ENCODE measurements around the gene DCST1. TPM values are rescaled to one million over a fixed set of nuclear protein-coding genes. Genes with fewer than 3 reads are reported as not detected.

DCST1 gene
- total and polyA plus RNA-seq, 2 of the 8 experiments (the other 6 are each of a cell fraction or from before 2014, with no cell fraction given): not detected

DNA sequence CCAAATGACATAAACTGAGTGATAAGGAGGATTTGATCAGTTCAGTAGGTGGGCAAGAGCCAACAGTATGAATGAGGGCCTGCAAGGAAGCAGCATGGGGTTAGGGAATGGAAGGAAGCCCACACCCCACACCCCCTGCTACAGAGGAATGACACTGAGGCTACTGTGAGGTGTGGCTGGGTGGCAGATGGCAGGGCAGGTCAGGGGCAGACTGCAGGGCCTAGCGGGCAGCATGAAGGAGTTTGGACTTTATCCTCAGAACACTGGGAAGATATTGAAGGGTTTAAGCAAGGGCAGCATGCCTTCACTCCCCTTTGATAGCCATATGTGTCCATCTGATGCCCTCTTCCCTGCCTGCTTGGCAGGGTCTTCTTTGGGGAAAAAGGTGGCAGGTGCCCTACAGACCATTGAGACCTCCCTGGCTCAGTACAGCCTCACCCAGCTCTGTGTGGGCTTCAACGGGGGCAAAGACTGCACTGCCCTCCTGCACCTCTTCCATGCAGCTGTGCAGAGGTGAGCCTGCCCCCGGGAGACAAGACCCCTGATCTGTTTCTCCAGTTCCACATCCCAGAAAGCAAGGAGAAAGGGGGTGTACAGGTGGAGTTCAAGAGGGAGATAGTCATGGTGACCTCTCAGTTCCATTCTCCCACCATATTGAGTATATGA is 44.3 kb upstream of the DCST1 start:
- FAIRE-seq (no peak), DNase-seq (ENCODE audit: low read depth in 1 of 2, low spot score in 2 of 2) (no peak)
- 82% methylated on average over 3 of the region's 3 CpGs; no CpG with 5 or more reads in 1 of the 2 experiments for WGBS, 2 experiments (ENCODE audit: extremely low coverage in 1 of 2, insufficient coverage in 1 of 2, insufficient read length in 1 of 2, insufficient replicate concordance in 2 of 2, low coverage in 1 of 2, low lambda C conversion rate in 2 of 2, missing lambda C conversion rate in 1 of 2)
- H3K79me1 ChIP-seq (ENCODE audit: low read depth, low read length): peaks cover 4% of the 10 kb centered on the region; the same call in 1 of the 2 replicates
- H3K23me2 ChIP-seq (ENCODE audit: low read depth, low read length): no peaks in the 10 kb centered on the region; the same call in 1 of the 2 replicates
- peaks cover 15 to 22% of the 10 kb centered on the region in 2 experiments for H4K20me1 ChIP-seq (replicated peaks in 1 of 2; ENCODE audit: control insufficient read depth in 1 of 2, insufficient read depth in 2 of 2, low read length in 2 of 2)
- H4K8ac ChIP-seq (ENCODE audit: extremely low read depth, insufficient read depth, low read length): no peak overlapping the region
- 0 out of 2 replicates have a peak overlapping the region, but pooled peaks have one; percentile 32 for H2BK20ac ChIP-seq (ENCODE audit: low read length)
- peaks cover 0 to 40% of the 10 kb centered on the region in 2 experiments; a peak in 3 of 4 replicates for H3K79me2 ChIP-seq (ENCODE audit: control insufficient read depth in 1 of 2, insufficient read depth in 2 of 2, low read length in 2 of 2)
- no peaks in the 10 kb centered on the region for H3K27me3 ChIP-seq (replicated peaks in 1 of 4; ENCODE audit: control insufficient read depth in 3 of 4, extremely low read depth in 1 of 4, insufficient read depth in 3 of 4, low read length in 3 of 4)
- no peaks in the 10 kb centered on the region for H3K9me3 ChIP-seq (ENCODE audit: insufficient read depth in 2 of 2, low read depth in 1 of 2, low read length in 1 of 2)
- no peak overlapping the region for H2BK12ac ChIP-seq (ENCODE audit: low read depth, low read length)
- H2BK120ac ChIP-seq (replicated peaks; ENCODE audit: low read depth, low read length): no peak overlapping the region
- H3K36me3 ChIP-seq (ENCODE audit: control insufficient read depth in 2 of 4, insufficient read depth in 4 of 4, low read length in 3 of 4): peaks cover 13 to 47% (median 35%) of the 10 kb centered on the region in 4 experiments
- no peak overlapping the region for H3K14ac ChIP-seq (ENCODE audit: insufficient read length)
- H2AFZ ChIP-seq (ENCODE audit: low read length): no peak overlapping the region
- H3K23ac ChIP-seq (ENCODE audit: insufficient read length): no peak overlapping the region
- ChIA-PET CTCF (ENCODE audit: partially characterized antibody) (interaction anchor here (0.9 to 2.0 kb wide), 9 partner anchors 12 to 83 kb away, joined by 3 to 8 read pairs (median 4); partner anchors contain the start of genes PBXIP1 and SHC1), POLR2A (ENCODE audit: partially characterized antibody) (interaction anchor here (2.0 to 42.8 kb wide), 4 partner anchors 6 to 31 kb away, joined by 5 to 702 read pairs (median 682); partner anchors contain the start of genes CKS1B, FLAD1, LENEP and PBXIP1)
- H3K27ac ChIP-seq (ENCODE audit: low read depth, low read length): no peak overlapping the region
- TF ChIP-seq POLR2A (IDR thresholded peaks at IDR 0.05; ENCODE audit: control extremely low read depth in 1 of 2, low read depth in 2 of 2, low read length in 2 of 2) (peak in 1 of 2 experiments; percentile 15; a peak in 1 of 3 replicates), NANOG (IDR thresholded peaks at IDR 0.05; ENCODE audit: insufficient read depth, low read depth, low read length, poor library complexity, severe bottlenecking) (no peak), POLR2AphosphoS5 (IDR thresholded peaks at IDR 0.05; ENCODE audit: low read depth, low read length) (peak; percentile 61), CBX8 (IDR thresholded peaks at IDR 0.05; ENCODE audit: borderline replicate concordance, low read depth, low read length) (no peak)
- no peak overlapping the region for H3K9ac ChIP-seq (replicated peaks in 1 of 4; ENCODE audit: extremely low read depth in 1 of 4, low read depth in 3 of 4, low read length in 3 of 4)
- no peak overlapping the region for H2BK5ac ChIP-seq (ENCODE audit: low read depth, low read length)
- no peak overlapping the region for H3K56ac ChIP-seq (replicated peaks; ENCODE audit: insufficient read length, low read depth, low read length)
- no peak overlapping the region for H4K91ac ChIP-seq (replicated peaks; ENCODE audit: insufficient read length, low read length)
- H3K4me1 ChIP-seq (replicated peaks in 1 of 4; ENCODE audit: control insufficient read depth in 3 of 4, insufficient read depth in 4 of 4, low read length in 3 of 4): peaks cover 0 to 7% (median 3%) of the 10 kb centered on the region in 4 experiments; a peak in 3 of 7 replicates
- H3K4ac ChIP-seq (replicated peaks; ENCODE audit: insufficient read length, low read depth, low read length): no peak overlapping the region
- no peak overlapping the region for H3K4me2 ChIP-seq (ENCODE audit: insufficient read depth in 1 of 2, low read depth in 2 of 2, low read length in 2 of 2)
- H3K4me3 ChIP-seq (ENCODE audit: extremely low read depth in 1 of 4, insufficient read depth in 2 of 4, low read depth in 3 of 4, low read length in 4 of 4): no peak overlapping the region
- H4K5ac ChIP-seq (ENCODE audit: insufficient read length, low read depth, low read length): no peak overlapping the region
- H2AK5ac ChIP-seq (ENCODE audit: low read depth, low read length): no peak overlapping the region
- no peak overlapping the region for H3K18ac ChIP-seq (ENCODE audit: extremely low read depth, low read length)
- H2BK15ac ChIP-seq (ENCODE audit: low read length): no peak overlapping the region
